Measurements from ENCODE around the gene CRIM1. TPM values are rescaled to one million over a fixed set of nuclear protein-coding genes. Genes with fewer than 3 reads are reported as not detected.

Gene CRIM1
- total RNA-seq, 1 donor from 2014 or later, result 273 TPM

GRCh38 chr2:36526226-36526625 lies 170.6 kb downstream of the CRIM1 start:
- no peak for TF ChIP-seq CTCF (IDR thresholded peaks at IDR 0.05)
- Histone ChIP-seq H3K9me3 (no peaks in the 10 kb centered on the region), H3K27ac (peak overlapping the region; percentile 53 to 65), H3K4me1 (peaks cover 0 to 21% of the 10 kb centered on the region in 2 donors), H3K36me3 (peaks cover 24 to 44% of the 10 kb centered on the region in 2 donors), H3K27me3 (no peaks in the 10 kb centered on the region), H3K4me3 (no peak overlapping the region)
- intact Hi-C loops (cut with DNase I), result no loop called here
- no peak for DNase-seq (ENCODE audit: low spot score in 2 of 2)

GRCh38 chr2:36528274-36528673 lies 172.7 kb downstream of the CRIM1 start:
- no peaks in the 10 kb centered on the region for H3K9me3 ChIP-seq
- H3K36me3 ChIP-seq, result peaks cover 20 to 43% of the 10 kb centered on the region in 2 donors

GRCh38 chr2:36528766-36529392 lies 173.3 kb downstream of the CRIM1 start:
- H3K27ac ChIP-seq, result peak overlapping the region in 1 of 2 donors; percentile 51
- DNase-seq (ENCODE audit: low spot score in 2 of 2), result no peak
- no peak for TF ChIP-seq CTCF (IDR thresholded peaks at IDR 0.05)
- no peaks in the 10 kb centered on the region for H3K9me3 ChIP-seq
- peaks cover 17 to 42% of the 10 kb centered on the region in 2 donors for H3K36me3 ChIP-seq
- peaks cover 0 to 21% of the 10 kb centered on the region in 2 donors for H3K4me1 ChIP-seq
- intact Hi-C loops (cut with DNase I), result no loop called here
- no peak overlapping the region for H3K4me3 ChIP-seq
- no peaks in the 10 kb centered on the region for H3K27me3 ChIP-seq

More at GRCh38 chr2:36528274-36528673, 172.7 kb downstream of the CRIM1 start:
- H3K27ac ChIP-seq, result peak overlapping the region in 1 of 2 donors; percentile 51
- no peaks in the 10 kb centered on the region for H3K27me3 ChIP-seq
- peaks cover 0 to 21% of the 10 kb centered on the region in 2 donors for H3K4me1 ChIP-seq
- no peak for TF ChIP-seq CTCF (IDR thresholded peaks at IDR 0.05)
- no peak overlapping the region for H3K4me3 ChIP-seq
- no peak for DNase-seq (ENCODE audit: low spot score in 2 of 2)
- intact Hi-C loops (cut with DNase I), result no loop called here

- Histone ChIP-seq H3K9me3 (no peaks in the 10 kb centered on the region), H3K27ac (peak overlapping the region; percentile 71 to 72), H3K4me1 (peaks cover 0 to 18% of the 10 kb centered on the region in 2 donors), H3K36me3 (peaks cover 14 to 35% of the 10 kb centered on the region in 2 donors), H3K4me3 (no peak overlapping the region), H3K27me3 (no peaks in the 10 kb centered on the region)
- intact Hi-C loops (cut with DNase I), result no loop called here
- TF ChIP-seq CTCF (IDR thresholded peaks at IDR 0.05), result no peak
- no peak for DNase-seq (ENCODE audit: low spot score in 2 of 2)
Observed at GRCh38 chr2:36530178-36530982, 174.8 kb downstream of the CRIM1 start.

GRCh38 chr2:36530983-36531354 lies 175.4 kb downstream of the CRIM1 start:
- intact Hi-C loops (cut with DNase I), result no loop called here

More at GRCh38 chr2:36530983-36531354, 175.4 kb downstream of the CRIM1 start:
- Histone ChIP-seq H3K4me1 (peaks cover 0 to 15% of the 10 kb centered on the region in 2 donors), H3K27ac (peak overlapping the region; percentile 71 to 72), H3K36me3 (peaks cover 14 to 34% of the 10 kb centered on the region in 2 donors), H3K27me3 (no peaks in the 10 kb centered on the region), H3K9me3 (no peaks in the 10 kb centered on the region), H3K4me3 (no peak overlapping the region)
- no peak for DNase-seq (ENCODE audit: low spot score in 2 of 2)
- peak; percentile 30 to 36 (median 31) for TF ChIP-seq CTCF (IDR thresholded peaks at IDR 0.05)

Measured in ascending aorta (tissue), 2 donors.